Panc1 (cell line): Measurements from ENCODE around the gene HMG20B. TPM values are rescaled to one million over a fixed set of nuclear protein-coding genes. Genes with fewer than 3 reads are reported as not detected.

Source experiments
- ATAC-seq: fragments of 200-7000 bp; cut with Tn5 transposase; 2 replicates; pipeline ENCODE4 v1.9.1; 2020; ENCODE audit warnings: mild to moderate bottlenecking, moderate library complexity
- BruUV-seq: library from RNA; stranded (reverse); fragments of 400-500 nt; replicated peaks from 2 replicates; lab custom pipeline; 2021; lab: Mats Ljungman, UMichigan
- CTCF ChIA-PET: fragments of 300-600 bp; sonication (Branson Sonifier 250); formaldehyde crosslinking; loops from one replicate; lab custom pipeline; 2022; ENCODE audit warnings: antibody characterized with exemption; lab: Charles Lee
- POLR2A ChIA-PET: fragments of 300-600 bp; sonication (Branson Sonifier 250); formaldehyde crosslinking; loops from one replicate; lab custom pipeline; 2022; ENCODE audit warnings: antibody characterized with exemption; lab: Charles Lee
- DNase-seq: peaks from one replicate; pipeline ENCODE4 v3.0.0-alpha.2; 2010; ENCODE audit warnings: low read depth, low spot score
- H3K27ac ChIP-seq: 2 replicates; pipeline ENCODE4 v1.5.1; 2011; ENCODE audit warnings: mild to moderate bottlenecking, low read length, inconsistent platforms
- H3K27me3 ChIP-seq: fragments of 200-500 bp; sonication (Bioruptor generic); 2 replicates; pipeline ENCODE4 v1.6.0; 2014; ENCODE audit warnings: low read length, inconsistent platforms; ENCODE audit not compliant: control insufficient read depth, insufficient read depth
- H3K36me3 ChIP-seq: fragments of 200-500 bp; sonication (Bioruptor generic); 2 replicates; pipeline ENCODE4 v1.5.1; 2014; ENCODE audit warnings: inconsistent platforms, mild to moderate bottlenecking, low read length, moderate library complexity; ENCODE audit not compliant: control insufficient read depth, insufficient read depth
- H3K4me1 ChIP-seq: 2 replicates; pipeline ENCODE4 v1.5.1; 2011; ENCODE audit warnings: inconsistent platforms, mild to moderate bottlenecking, low read length, moderate library complexity; ENCODE audit not compliant: control insufficient read depth, insufficient read depth
- H3K4me3 ChIP-seq, 2 experiments: 2 replicates each; pipeline ENCODE4 v1.5.1; 2011 to 2012; ENCODE audit warnings: low read depth in 2 of 2, low read length in 2 of 2, mild to moderate bottlenecking in 2 of 2, inconsistent platforms in 1 of 2, moderate library complexity in 1 of 2
- H3K9me3 ChIP-seq: fragments of 200-500 bp; sonication (Bioruptor generic); 2 replicates; pipeline ENCODE4 v1.5.1; 2014; ENCODE audit warnings: low read depth, mild to moderate bottlenecking, inconsistent platforms, low read length, moderate library complexity; ENCODE audit not compliant: control insufficient read depth, insufficient read depth
- POLR2AphosphoS5 ChIP-seq: IDR thresholded peaks from 2 replicates; pipeline ENCODE4 v1.6.1; 2012; ENCODE audit warnings: mild to moderate bottlenecking, low read depth, low read length, moderate library complexity
- SIN3A ChIP-seq: IDR thresholded peaks from 2 replicates; pipeline ENCODE4 v1.6.1; 2012; ENCODE audit warnings: low read depth, mild to moderate bottlenecking, low read length, moderate library complexity, borderline replicate concordance; ENCODE audit not compliant: insufficient read depth
- TCF7L2 ChIP-seq: IDR thresholded peaks from 2 replicates; pipeline ENCODE4 v1.6.1; 2011; ENCODE audit warnings: mild to moderate bottlenecking, low read depth, low read length, inconsistent platforms
- in situ Hi-C: cut with HindIII; loops from 2 replicates; pipeline ENCODE4 v1.10.0; 2016; ENCODE audit warnings: low sequenced_read_pairs, low pct_unique_long_range_greater_than_20kb
- intact Hi-C: fragments of 100-400 bp; cut with micrococcal nuclease; formaldehyde crosslinking; loops from one replicate; pipeline ENCODE4 v1.10.0; 2022; ENCODE audit not compliant: unreplicated experiment
- total RNA-seq: library from RNA; stranded (reverse); gene quantifications from one replicate; pipeline ENCODE4 v1.2.1, GENCODE V29; 2021; ENCODE audit not compliant: unreplicated experiment
- TF ChIP-seq, protein P1 (sequence below): fragments of 450-650 bp; IDR thresholded peaks from 2 replicates; pipeline ENCODE4 v1.5.1; 2017; ENCODE audit warnings: mild to moderate bottlenecking
- TF ChIP-seq, protein P2 (sequence below), 2 experiments: IDR thresholded peaks; 2 replicates each; pipeline ENCODE4 v1.6.1; 2011 to 2012; ENCODE audit warnings: low read depth in 2 of 2, control low read depth in 1 of 2, low read length in 1 of 2, mild to moderate bottlenecking in 1 of 2, moderate library complexity in 1 of 2; ENCODE audit not compliant: insufficient read depth in 1 of 2

HMG20B gene
- total RNA-seq, 1 experiment from 2014 or later, result 74.7 TPM

DNA sequence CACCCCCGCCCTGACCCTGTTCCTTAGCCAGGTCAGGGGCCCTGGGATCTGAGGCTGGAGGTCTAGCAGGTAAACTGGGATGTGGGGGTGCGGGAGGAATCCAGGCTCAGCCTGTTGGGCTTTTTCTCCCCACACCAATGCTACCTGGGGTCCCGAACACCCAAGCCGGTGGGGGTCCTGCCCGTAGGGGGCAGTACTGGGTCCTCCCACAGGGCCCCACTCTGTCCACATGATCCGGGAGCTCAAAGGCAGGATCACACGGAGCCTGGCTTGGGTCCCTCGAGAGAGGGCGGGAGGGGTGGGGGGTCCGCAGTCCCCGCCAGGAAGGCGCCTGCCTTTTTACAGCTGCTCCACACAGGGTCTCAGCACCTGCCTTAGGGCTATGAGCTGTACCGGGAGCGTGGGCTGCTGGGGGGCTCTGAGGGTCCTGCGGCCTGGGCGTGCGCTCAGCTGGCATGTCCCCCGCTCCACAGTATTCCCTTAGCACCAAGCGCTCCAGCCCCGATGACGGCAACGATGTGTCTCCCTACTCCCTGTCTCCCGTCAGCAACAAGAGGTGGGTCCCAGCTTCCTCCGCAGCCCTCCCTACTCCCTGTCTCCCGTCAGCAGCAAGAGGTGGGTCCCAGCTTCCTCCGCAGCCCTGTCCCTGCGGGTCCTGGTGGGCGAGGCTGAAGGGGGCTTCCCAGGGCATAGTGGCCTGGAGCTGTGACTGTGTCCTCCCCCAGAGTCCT is 46.1 kb upstream of the HMG20B start:
- BruUV-seq, result no TSS peak
- H3K4me3 ChIP-seq, result no peak overlapping the region
- H3K36me3 ChIP-seq, result no peaks in the 10 kb centered on the region
- TF ChIP-seq, protein P1, sequence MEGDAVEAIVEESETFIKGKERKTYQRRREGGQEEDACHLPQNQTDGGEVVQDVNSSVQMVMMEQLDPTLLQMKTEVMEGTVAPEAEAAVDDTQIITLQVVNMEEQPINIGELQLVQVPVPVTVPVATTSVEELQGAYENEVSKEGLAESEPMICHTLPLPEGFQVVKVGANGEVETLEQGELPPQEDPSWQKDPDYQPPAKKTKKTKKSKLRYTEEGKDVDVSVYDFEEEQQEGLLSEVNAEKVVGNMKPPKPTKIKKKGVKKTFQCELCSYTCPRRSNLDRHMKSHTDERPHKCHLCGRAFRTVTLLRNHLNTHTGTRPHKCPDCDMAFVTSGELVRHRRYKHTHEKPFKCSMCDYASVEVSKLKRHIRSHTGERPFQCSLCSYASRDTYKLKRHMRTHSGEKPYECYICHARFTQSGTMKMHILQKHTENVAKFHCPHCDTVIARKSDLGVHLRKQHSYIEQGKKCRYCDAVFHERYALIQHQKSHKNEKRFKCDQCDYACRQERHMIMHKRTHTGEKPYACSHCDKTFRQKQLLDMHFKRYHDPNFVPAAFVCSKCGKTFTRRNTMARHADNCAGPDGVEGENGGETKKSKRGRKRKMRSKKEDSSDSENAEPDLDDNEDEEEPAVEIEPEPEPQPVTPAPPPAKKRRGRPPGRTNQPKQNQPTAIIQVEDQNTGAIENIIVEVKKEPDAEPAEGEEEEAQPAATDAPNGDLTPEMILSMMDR, result no peak; the same call in 1 of the 2 replicates
- H3K4me1 ChIP-seq, result no peaks in the 10 kb centered on the region
- H3K27me3 ChIP-seq, result no peaks in the 10 kb centered on the region
- intact Hi-C loops (no loop called here), in situ Hi-C loops (no loop called here)
- no peak overlapping the region for H3K27ac ChIP-seq
- POLR2A ChIA-PET, result no interaction called here
- DNase-seq, result no peak
- no peaks in the 10 kb centered on the region for H3K9me3 ChIP-seq
- CTCF ChIA-PET, result interaction anchor here (0.5 kb wide), 1 partner anchor 142 kb away, joined by 12 read pairs; no protein-coding TSS in a partner anchor
- no peak for ATAC-seq

DNA sequence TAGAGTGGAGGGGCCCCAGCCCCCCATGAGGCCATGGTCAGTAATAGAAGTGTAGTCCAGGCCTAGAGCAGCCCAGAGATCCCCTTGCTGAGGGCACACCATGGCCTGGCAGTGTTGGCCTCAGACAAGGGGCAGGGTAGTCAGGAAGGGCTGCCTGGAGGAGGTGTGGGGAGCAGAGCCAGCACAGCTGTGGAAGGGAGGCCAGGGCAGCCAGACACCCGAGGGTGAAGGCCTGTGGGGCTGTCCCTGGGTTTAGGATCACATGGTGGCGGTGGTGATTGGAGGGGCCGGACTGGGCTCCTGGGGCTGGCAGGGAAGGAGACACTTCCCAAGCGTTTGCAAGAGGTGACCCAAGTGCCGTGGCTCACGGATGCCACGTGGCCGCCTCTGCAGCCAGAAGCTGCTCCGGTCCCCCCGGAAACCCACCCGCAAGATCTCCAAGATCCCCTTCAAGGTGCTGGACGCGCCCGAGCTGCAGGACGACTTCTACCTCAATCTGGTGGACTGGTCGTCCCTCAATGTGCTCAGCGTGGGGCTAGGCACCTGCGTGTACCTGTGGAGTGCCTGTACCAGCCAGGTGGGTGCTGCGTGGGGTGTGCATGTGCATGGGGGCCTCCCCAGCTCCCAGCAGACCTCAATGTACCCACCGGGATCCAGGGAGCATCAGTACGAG is 45.4 kb upstream of the HMG20B start:
- no peaks in the 10 kb centered on the region for H3K4me1 ChIP-seq
- H3K9me3 ChIP-seq, result no peaks in the 10 kb centered on the region
- ATAC-seq (no peak), DNase-seq (no peak)
- POLR2A ChIA-PET, result no interaction called here
- intact Hi-C loops, result no loop called here
- H3K27me3 ChIP-seq, result no peaks in the 10 kb centered on the region
- H3K36me3 ChIP-seq, result no peaks in the 10 kb centered on the region
- TF ChIP-seq TCF7L2, result no peak
- TF ChIP-seq, protein P1, result no peak
- TF ChIP-seq, protein P2, sequence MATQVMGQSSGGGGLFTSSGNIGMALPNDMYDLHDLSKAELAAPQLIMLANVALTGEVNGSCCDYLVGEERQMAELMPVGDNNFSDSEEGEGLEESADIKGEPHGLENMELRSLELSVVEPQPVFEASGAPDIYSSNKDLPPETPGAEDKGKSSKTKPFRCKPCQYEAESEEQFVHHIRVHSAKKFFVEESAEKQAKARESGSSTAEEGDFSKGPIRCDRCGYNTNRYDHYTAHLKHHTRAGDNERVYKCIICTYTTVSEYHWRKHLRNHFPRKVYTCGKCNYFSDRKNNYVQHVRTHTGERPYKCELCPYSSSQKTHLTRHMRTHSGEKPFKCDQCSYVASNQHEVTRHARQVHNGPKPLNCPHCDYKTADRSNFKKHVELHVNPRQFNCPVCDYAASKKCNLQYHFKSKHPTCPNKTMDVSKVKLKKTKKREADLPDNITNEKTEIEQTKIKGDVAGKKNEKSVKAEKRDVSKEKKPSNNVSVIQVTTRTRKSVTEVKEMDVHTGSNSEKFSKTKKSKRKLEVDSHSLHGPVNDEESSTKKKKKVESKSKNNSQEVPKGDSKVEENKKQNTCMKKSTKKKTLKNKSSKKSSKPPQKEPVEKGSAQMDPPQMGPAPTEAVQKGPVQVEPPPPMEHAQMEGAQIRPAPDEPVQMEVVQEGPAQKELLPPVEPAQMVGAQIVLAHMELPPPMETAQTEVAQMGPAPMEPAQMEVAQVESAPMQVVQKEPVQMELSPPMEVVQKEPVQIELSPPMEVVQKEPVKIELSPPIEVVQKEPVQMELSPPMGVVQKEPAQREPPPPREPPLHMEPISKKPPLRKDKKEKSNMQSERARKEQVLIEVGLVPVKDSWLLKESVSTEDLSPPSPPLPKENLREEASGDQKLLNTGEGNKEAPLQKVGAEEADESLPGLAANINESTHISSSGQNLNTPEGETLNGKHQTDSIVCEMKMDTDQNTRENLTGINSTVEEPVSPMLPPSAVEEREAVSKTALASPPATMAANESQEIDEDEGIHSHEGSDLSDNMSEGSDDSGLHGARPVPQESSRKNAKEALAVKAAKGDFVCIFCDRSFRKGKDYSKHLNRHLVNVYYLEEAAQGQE (IDR thresholded peaks at IDR 0.05; ENCODE audit: insufficient read depth in 1 of 2, low read depth in 2 of 2, low read length in 1 of 2), result no peak
- TF ChIP-seq POLR2AphosphoS5, result no peak
- no peak for TF ChIP-seq SIN3A
- no peak overlapping the region for H3K4me3 ChIP-seq
- H3K27ac ChIP-seq, result no peak overlapping the region
- no TSS peak for BruUV-seq
- CTCF ChIA-PET, result interaction anchor here (0.5 kb wide), 1 partner anchor 143 kb away, joined by 12 read pairs; no protein-coding TSS in a partner anchor
- in situ Hi-C loops, result no loop called here
